Neural cell (in vitro differentiated cells): ENCODE data around the gene ZNF536. TPM values are rescaled to one million over a fixed set of nuclear protein-coding genes. Genes with fewer than 3 reads are reported as not detected.

ENCODE experiments used
- H2AFZ ChIP-seq: fragments of 200-600, 300-800 bp; sonication (generic), shearing (Covaris generic); 2 replicates; pipeline ENCODE4 v1.6.0; 2014; ENCODE audit warnings: low read depth, mild to moderate bottlenecking, antibody characterized with exemption, low read length, moderate library complexity
- H3F3A ChIP-seq: fragments of 200-600 bp; shearing (Covaris generic); 2 replicates; pipeline ENCODE4 v1.6.1; 2016; ENCODE audit warnings: mild to moderate bottlenecking, moderate library complexity, mixed read lengths, antibody characterized with exemption, low read length; ENCODE audit not compliant: insufficient read depth, poor library complexity, severe bottlenecking
- H3K27ac ChIP-seq: fragments of 200-600, 300-800 bp; sonication (generic), shearing (Covaris generic); 2 replicates; pipeline ENCODE4 v1.5.1; 2014; ENCODE audit warnings: mild to moderate bottlenecking, low read length, moderate library complexity
- H3K27me3 ChIP-seq: fragments of 300-800, 200-600 bp; sonication (generic), shearing (Covaris generic); 2 replicates; pipeline ENCODE4 v1.6.0; 2014; ENCODE audit warnings: mild to moderate bottlenecking, low read depth, low read length, moderate library complexity; ENCODE audit not compliant: insufficient read depth
- H3K36me3 ChIP-seq: fragments of 300-800, 200-600 bp; sonication (generic), shearing (Covaris generic); 2 replicates; pipeline ENCODE4 v1.5.1; 2014; ENCODE audit warnings: mild to moderate bottlenecking, antibody characterized with exemption, low read length, moderate library complexity; ENCODE audit not compliant: insufficient read depth
- H3K4me2 ChIP-seq: fragments of 300-800, 200-600 bp; sonication (generic), shearing (Covaris generic); 2 replicates; pipeline ENCODE4 v1.6.0; 2014; ENCODE audit warnings: mild to moderate bottlenecking, low read length
- H3K4me3 ChIP-seq: fragments of 300-800, 200-600 bp; sonication (generic), shearing (Covaris generic); 2 replicates; pipeline ENCODE4 v1.5.1; 2014; ENCODE audit warnings: mild to moderate bottlenecking, low read length, moderate library complexity
- H3K79me2 ChIP-seq: fragments of 200-600 bp; shearing (Covaris generic); replicated peaks from 2 replicates; pipeline ENCODE4 v1.6.0; 2014; ENCODE audit warnings: mild to moderate bottlenecking, low read length, moderate library complexity; ENCODE audit not compliant: insufficient read depth
- H3K9ac ChIP-seq: fragments of 300-800, 200-600 bp; sonication (generic), shearing (Covaris generic); 2 replicates; pipeline ENCODE4 v1.6.1; 2016; ENCODE audit warnings: mild to moderate bottlenecking, low read length, mixed read lengths
- H3K9me2 ChIP-seq: fragments of 200-600 bp; shearing (Covaris generic); 2 replicates; pipeline ENCODE4 v1.6.1; 2016; ENCODE audit warnings: mild to moderate bottlenecking, low read length, mixed read lengths; ENCODE audit not compliant: insufficient read depth
- H3K9me3 ChIP-seq: fragments of 200-600, 300-800 bp; sonication (generic), shearing (Covaris generic); 2 replicates; pipeline ENCODE4 v1.6.1; 2016; ENCODE audit warnings: mild to moderate bottlenecking, mixed run types, low read length, moderate library complexity, mixed read lengths
- H4K20me1 ChIP-seq: fragments of 200-600 bp; shearing (Covaris generic); 2 replicates; pipeline ENCODE4 v1.6.1; 2016; ENCODE audit warnings: mild to moderate bottlenecking, mixed run types; ENCODE audit not compliant: insufficient read depth
- EP300 ChIP-seq: fragments of 450-650 bp; conservative IDR thresholded peaks from 2 replicates; pipeline ENCODE4 v1.6.1; 2014; ENCODE audit warnings: antibody characterized with exemption, mild to moderate bottlenecking, moderate library complexity; ENCODE audit not compliant: poor library complexity, severe bottlenecking
- EZH2 ChIP-seq: fragments of 200-600, 300-800 bp; shearing (Covaris generic), sonication (generic); IDR thresholded peaks from 2 replicates; pipeline ENCODE4 v1.6.1; 2014; ENCODE audit warnings: antibody characterized with exemption, low read length, borderline replicate concordance, mild to moderate bottlenecking; ENCODE audit not compliant: insufficient read depth, poor library complexity, severe bottlenecking
- MXI1 ChIP-seq: fragments of 450-650 bp; conservative IDR thresholded peaks from 2 replicates; pipeline ENCODE4 v1.6.1; 2014; ENCODE audit warnings: antibody characterized with exemption, mild to moderate bottlenecking; ENCODE audit not compliant: poor library complexity, severe bottlenecking
- POLR2AphosphoS5 ChIP-seq: IDR thresholded peaks from 2 replicates; pipeline ENCODE4 v1.6.1; 2012
- RAD21 ChIP-seq: fragments of 450-650 bp; conservative IDR thresholded peaks from 2 replicates; pipeline ENCODE4 v1.6.1; 2014; ENCODE audit warnings: antibody characterized with exemption, mild to moderate bottlenecking, moderate library complexity
- SMC3 ChIP-seq: fragments of 450-650 bp; conservative IDR thresholded peaks from 2 replicates; pipeline ENCODE4 v1.6.1; 2014; ENCODE audit warnings: antibody characterized with exemption, mild to moderate bottlenecking, moderate library complexity; ENCODE audit not compliant: poor library complexity
- TAF1 ChIP-seq: IDR thresholded peaks from 2 replicates; pipeline ENCODE4 v1.6.1; 2012; ENCODE audit warnings: low read depth
- polyA plus RNA-seq: library from polyadenylated mRNA; depleted of rRNA; stranded (reverse); fragments of >200 nt; gene quantifications from 2 replicates; pipeline ENCODE4 v1.2.3, GENCODE V29; 2014
- TF ChIP-seq, protein P1 (sequence below): IDR thresholded peaks from 2 replicates; pipeline ENCODE4 v1.6.1; 2012; ENCODE audit warnings: borderline replicate concordance
- TF ChIP-seq, protein P2 (sequence below): fragments of 450-650 bp; IDR thresholded peaks from 2 replicates; pipeline ENCODE4 v1.5.1; 2014; ENCODE audit warnings: antibody characterized with exemption, mild to moderate bottlenecking, moderate library complexity; ENCODE audit not compliant: poor library complexity, severe bottlenecking

ZNF536 gene
- polyA plus RNA-seq, 1 donor from 2014 or later, result 13.9 TPM

DNA sequence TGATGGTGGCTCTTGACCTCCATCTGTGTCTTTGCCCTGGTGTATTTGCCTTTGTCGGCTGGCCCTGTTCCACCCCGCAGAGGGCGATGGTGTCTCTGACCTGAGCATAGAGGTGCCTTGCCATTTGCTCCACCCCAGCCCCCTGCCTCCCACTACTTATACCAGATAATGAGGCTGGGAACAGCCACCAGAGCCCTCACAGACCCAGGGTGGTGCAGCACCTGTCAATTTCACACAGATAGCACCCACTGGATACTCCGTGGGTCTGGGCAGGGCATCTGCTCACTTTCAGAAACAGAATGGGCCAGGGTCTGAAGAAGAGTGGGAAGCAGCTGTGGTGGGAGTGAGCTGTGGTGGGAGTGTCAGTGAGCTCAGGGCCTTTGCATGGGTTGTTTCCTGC lies 4.1 kb downstream of the ZNF536 start:
- Histone ChIP-seq H3K4me3 (no peak overlapping the region), H2AFZ (no peak overlapping the region), H3K4me2 (no peak overlapping the region), H3K9ac (no peak overlapping the region), H3K9me3 (no peaks in the 10 kb centered on the region), H3K27me3 (peaks cover 22% of the 10 kb centered on the region), H4K20me1 (no peaks in the 10 kb centered on the region), H3K79me2 (no peaks in the 10 kb centered on the region), H3K36me3 (no peaks in the 10 kb centered on the region), H3F3A (no peaks in the 10 kb centered on the region), H3K27ac (no peak overlapping the region), H3K9me2 (no peaks in the 10 kb centered on the region)
- TF ChIP-seq RAD21 (no peak), TAF1 (no peak), EP300 (no peak), EZH2 (no peak)
- TF ChIP-seq, protein P1, sequence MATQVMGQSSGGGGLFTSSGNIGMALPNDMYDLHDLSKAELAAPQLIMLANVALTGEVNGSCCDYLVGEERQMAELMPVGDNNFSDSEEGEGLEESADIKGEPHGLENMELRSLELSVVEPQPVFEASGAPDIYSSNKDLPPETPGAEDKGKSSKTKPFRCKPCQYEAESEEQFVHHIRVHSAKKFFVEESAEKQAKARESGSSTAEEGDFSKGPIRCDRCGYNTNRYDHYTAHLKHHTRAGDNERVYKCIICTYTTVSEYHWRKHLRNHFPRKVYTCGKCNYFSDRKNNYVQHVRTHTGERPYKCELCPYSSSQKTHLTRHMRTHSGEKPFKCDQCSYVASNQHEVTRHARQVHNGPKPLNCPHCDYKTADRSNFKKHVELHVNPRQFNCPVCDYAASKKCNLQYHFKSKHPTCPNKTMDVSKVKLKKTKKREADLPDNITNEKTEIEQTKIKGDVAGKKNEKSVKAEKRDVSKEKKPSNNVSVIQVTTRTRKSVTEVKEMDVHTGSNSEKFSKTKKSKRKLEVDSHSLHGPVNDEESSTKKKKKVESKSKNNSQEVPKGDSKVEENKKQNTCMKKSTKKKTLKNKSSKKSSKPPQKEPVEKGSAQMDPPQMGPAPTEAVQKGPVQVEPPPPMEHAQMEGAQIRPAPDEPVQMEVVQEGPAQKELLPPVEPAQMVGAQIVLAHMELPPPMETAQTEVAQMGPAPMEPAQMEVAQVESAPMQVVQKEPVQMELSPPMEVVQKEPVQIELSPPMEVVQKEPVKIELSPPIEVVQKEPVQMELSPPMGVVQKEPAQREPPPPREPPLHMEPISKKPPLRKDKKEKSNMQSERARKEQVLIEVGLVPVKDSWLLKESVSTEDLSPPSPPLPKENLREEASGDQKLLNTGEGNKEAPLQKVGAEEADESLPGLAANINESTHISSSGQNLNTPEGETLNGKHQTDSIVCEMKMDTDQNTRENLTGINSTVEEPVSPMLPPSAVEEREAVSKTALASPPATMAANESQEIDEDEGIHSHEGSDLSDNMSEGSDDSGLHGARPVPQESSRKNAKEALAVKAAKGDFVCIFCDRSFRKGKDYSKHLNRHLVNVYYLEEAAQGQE, result no peak

DNA sequence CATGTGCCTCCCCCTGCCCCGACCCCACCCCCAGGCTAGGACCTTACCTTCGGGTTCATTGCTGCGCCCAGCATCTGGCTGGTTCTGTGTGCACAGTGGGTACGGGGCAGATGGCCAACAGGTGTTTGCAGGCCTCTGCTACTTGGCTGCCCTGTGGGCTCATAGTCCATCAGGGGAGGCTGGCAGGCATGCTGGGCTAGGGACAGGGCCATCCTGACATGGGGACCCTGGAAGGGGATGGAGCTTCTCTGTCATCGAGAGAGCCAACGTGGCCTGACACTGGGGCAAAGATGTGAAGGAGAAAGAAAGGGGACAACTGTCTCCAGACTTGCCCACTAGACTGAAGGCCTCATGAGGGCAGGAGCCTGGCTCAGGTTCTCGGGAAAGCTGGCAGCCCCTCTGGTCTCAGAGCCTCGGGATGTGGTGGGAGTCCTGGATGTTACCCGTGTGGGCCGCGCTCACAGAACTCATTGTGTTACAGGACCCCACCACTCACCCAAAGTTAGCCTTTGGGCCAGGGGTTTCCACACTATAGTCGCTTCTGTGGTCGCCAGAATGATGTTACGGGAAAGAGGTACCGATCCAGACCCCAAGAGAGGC lies 4.7 kb downstream of the ZNF536 start:
- TF ChIP-seq, protein P2, sequence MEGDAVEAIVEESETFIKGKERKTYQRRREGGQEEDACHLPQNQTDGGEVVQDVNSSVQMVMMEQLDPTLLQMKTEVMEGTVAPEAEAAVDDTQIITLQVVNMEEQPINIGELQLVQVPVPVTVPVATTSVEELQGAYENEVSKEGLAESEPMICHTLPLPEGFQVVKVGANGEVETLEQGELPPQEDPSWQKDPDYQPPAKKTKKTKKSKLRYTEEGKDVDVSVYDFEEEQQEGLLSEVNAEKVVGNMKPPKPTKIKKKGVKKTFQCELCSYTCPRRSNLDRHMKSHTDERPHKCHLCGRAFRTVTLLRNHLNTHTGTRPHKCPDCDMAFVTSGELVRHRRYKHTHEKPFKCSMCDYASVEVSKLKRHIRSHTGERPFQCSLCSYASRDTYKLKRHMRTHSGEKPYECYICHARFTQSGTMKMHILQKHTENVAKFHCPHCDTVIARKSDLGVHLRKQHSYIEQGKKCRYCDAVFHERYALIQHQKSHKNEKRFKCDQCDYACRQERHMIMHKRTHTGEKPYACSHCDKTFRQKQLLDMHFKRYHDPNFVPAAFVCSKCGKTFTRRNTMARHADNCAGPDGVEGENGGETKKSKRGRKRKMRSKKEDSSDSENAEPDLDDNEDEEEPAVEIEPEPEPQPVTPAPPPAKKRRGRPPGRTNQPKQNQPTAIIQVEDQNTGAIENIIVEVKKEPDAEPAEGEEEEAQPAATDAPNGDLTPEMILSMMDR, result no peak
- TF ChIP-seq MXI1, result no peak
- no peak for TF ChIP-seq EZH2
- TF ChIP-seq TAF1, result no peak
- Histone ChIP-seq H3K9me2 (no peaks in the 10 kb centered on the region), H3K79me2 (no peaks in the 10 kb centered on the region), H4K20me1 (no peaks in the 10 kb centered on the region), H3K27ac (no peak overlapping the region), H2AFZ (no peak overlapping the region), H3K36me3 (no peaks in the 10 kb centered on the region), H3F3A (no peaks in the 10 kb centered on the region), H3K9ac (no peak overlapping the region), H3K4me3 (no peak overlapping the region), H3K9me3 (no peaks in the 10 kb centered on the region), H3K27me3 (peaks cover 22% of the 10 kb centered on the region), H3K4me2 (no peak overlapping the region)

DNA sequence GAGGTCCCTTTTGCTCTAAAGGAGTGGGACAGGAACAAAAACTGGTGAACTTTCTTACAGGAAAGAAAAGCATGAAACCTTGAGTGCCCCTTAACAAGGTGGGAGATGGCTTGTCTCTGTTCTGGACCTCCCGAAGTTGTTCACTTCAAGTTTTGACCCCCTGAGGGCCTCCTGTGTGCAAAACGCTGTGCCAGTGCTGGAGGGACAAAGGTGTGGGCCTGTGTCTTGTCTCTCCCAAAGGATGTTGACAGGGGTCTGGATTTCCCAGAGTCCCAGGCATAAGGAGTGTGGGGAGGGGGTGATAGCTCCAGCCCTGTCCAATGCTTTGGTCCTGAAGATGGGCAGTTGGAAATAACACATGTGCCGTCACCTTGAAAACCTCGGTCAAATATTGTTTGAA lies 6.5 kb downstream of the ZNF536 start:
- Histone ChIP-seq H3K79me2 (no peaks in the 10 kb centered on the region), H3K4me3 (no peak overlapping the region), H3K27me3 (peaks cover 17% of the 10 kb centered on the region), H3K9me2 (no peaks in the 10 kb centered on the region), H3K36me3 (no peaks in the 10 kb centered on the region), H3K4me2 (no peak overlapping the region), H3K9ac (no peak overlapping the region), H3K9me3 (no peaks in the 10 kb centered on the region), H3F3A (no peaks in the 10 kb centered on the region), H2AFZ (no peak overlapping the region), H3K27ac (no peak overlapping the region), H4K20me1 (no peaks in the 10 kb centered on the region)
- TF ChIP-seq, protein P1, result no peak
- no peak for TF ChIP-seq SMC3
- TF ChIP-seq, protein P2, result no peak
- no peak for TF ChIP-seq TAF1
- TF ChIP-seq EZH2, result no peak
- no peak for TF ChIP-seq POLR2AphosphoS5
- no peak for TF ChIP-seq MXI1
- no peak for TF ChIP-seq RAD21
- TF ChIP-seq EP300, result no peak
